Right kidney (tissue), 1 donor: Measurements from ENCODE around the gene PGAP1.
"Not testable (repeated sequence)": the region's sequence is repeated elsewhere in the genome, so short reads cannot be mapped to it uniquely, and the experiment has no call there.

Experiments used
- DNase-seq: peaks from one replicate; pipeline ENCODE4 v3.0.0-alpha.2; 2016

PGAP1 gene

DNA sequence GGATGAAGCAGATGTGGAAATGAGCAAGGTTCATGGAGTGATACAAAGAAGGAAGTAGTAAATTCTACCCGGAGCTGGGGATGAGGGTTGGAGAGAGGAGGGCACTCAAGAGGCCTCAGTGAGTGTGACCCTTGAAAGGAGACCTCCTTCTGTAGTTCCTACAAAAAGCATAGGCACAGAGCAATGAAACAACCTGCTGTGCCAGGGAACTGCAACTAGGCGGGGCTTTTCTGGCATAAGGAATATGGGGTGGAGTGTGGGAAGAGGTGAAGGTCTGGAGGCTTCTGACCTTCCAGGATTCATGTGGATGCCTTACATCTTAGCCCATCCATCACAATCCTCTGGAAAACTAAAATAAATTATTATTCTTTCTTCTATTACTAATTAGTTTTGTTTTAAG, 25.5 kb upstream of the PGAP1 start:
- DNase-seq, result no peak

GRCh38 chr2:196949116-196949515, 22.6 kb upstream of the PGAP1 start:
- no peak for DNase-seq

- DNase-seq, result no peak
Measured at GRCh38 chr2:196944570-196944969, 18.1 kb upstream of the PGAP1 start.

DNA sequence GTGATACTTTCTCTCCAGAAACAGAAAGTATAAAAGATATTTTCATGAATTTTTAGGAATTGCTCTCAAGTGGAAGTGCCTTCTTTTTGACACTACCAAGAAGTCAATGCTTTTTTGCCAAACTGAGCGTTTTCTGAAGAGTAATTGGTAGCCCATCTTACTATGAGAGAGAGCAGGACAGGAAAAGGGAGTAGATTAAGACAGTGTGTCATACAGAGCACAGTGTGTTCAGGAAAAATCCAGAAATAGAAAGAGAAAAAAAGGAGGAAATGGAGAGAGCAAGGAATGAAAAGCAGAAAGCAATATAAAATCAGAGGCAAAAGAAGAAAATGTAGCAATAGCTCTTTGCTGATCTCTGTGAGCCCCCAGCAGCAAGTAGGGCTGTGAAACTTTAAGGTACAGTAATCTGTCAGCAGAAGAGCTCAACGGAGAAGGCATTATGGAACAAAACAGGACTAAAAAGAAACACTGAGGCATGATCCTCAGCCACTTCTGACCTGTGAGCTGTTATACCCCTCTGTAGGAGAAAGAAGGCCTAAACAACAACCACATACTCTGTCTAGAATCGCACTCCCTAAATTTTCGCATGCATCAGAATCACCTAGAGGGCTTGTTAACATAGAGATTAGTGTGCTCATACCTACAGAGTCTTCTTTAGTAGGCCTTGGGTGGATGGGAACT, 15.0 kb upstream of the PGAP1 start:
- DNase-seq, result no peak

DNA sequence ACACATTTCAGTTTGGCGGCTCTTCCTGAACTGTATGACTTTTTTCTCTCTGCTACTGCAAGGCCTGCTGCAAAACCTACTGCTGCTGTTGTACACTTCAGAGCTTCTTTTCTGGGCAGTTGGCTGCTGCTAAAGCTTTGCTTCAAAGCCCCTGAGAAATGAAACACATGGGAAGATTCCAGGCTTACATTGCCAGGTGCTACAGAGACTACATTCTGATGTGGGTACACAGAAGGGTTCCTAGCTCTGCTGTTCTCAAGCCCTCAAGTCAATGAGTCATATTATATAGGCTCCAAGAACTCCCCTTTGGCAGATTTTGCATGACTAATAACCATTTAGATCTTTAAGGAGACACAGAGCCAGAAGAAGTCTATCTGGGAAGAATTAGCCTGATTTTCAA, 12.9 kb upstream of the PGAP1 start:
- no peak for DNase-seq

DNA sequence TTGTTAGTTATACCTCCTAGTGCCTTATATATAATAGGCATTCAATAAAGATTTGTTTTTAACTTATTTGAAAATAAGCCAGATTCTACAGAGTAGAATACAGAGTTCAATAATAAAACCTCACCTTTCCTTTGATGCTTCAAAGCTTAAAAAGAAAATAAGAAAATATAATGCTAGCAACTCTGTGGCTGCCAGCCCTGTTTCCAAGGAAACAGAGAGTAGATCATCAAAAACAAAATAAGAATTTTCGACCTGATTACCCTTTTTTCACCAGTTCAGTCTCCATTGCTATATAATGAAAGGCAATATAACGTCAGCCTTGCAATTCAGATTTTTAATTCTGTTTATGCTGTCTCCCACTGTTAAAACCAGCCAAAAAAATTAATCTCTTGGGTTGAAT, 8.9 kb upstream of the PGAP1 start:
- DNase-seq, result no peak

DNA sequence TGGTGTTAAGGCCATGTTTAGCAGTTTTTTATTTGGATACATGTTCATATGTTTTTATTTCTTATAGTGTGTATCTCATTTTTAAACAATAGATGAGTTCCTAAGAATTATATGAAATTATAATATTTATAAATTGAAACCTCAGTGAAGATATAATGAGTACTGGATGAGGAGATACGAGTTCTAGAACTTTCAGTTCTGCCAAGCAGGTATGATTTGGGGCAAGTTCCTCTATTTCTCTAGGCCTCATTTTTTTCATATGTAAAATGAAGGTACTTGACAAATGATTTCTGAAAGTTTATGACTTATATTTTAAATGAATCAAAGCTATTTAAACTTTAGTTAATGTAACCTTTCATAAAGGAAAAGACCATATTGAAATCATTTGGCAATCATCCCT, 8.2 kb upstream of the PGAP1 start:
- no peak for DNase-seq

- no peak for DNase-seq
Measured at GRCh38 chr2:196931555-196931954, 5.0 kb upstream of the PGAP1 start.

- DNase-seq, result peak; percentile 60
Measured at GRCh38 chr2:196927376-196928225, 1.1 kb upstream of the PGAP1 start.

DNA sequence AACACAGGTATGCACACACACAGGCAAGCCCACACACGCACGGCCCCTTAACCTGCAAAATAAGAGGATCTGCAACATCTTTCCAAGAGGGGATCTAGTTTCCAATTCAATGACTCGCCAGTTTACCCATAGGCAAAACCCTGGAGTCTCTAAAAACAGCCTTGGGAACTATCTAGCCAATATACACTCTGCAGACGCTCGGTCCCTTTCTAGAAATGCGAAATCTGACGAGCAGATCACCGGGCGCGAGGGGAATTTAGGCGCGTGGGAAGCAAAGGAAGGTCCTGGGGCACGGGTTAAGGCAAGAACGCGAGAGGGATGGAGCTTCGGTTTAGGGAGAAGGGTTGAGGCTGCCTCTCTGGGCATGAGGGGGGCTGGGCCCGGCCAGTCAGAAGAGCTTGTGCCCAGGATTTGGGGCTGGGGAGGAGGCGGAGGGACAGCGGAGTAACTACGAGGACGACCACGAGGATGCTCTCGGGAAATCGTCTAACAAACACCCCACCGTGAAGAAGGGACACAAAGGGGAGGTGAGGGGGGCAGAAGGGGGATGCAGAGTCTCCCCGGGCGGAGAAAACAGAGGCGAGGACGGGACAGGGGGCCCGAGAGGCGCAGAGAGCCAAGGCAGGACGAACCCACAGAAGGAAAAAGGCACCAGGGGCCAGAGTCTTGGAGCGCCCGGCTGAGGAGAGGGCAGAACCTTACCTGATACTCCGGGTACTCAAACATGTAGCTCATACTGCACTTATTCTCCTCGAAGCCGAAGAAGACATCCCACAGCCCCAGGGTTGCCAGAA, 542 bp downstream of the PGAP1 start:
- DNase-seq, result peak; percentile 77

- no peak for DNase-seq
Measured at GRCh38 chr2:196925051-196925767, 1.3 kb downstream of the PGAP1 start.

- DNase-seq, result no peak
Measured at GRCh38 chr2:196924051-196924450, 2.5 kb downstream of the PGAP1 start.

DNA sequence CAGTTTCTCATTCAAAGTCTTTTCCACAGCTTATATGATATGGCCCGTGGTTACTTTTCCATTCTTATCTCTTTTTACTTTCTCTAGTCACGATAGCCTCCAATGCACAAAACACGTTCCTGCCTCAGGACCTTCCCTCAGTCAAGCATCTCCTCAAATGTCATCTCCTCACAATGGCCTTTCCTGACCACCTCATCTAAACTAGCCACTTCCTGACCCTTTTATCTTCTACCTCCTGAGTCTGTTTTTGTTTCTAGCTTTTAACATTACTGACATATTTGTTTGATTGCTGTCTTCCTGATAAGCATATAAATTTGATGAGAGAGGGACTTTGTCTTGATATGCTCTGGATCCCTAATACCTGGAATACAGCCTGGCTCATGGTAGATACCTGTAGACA, 7.6 kb downstream of the PGAP1 start:
- DNase-seq, result no peak

- DNase-seq, result no peak
Measured at GRCh38 chr2:196917802-196918201, 8.7 kb downstream of the PGAP1 start.

DNA sequence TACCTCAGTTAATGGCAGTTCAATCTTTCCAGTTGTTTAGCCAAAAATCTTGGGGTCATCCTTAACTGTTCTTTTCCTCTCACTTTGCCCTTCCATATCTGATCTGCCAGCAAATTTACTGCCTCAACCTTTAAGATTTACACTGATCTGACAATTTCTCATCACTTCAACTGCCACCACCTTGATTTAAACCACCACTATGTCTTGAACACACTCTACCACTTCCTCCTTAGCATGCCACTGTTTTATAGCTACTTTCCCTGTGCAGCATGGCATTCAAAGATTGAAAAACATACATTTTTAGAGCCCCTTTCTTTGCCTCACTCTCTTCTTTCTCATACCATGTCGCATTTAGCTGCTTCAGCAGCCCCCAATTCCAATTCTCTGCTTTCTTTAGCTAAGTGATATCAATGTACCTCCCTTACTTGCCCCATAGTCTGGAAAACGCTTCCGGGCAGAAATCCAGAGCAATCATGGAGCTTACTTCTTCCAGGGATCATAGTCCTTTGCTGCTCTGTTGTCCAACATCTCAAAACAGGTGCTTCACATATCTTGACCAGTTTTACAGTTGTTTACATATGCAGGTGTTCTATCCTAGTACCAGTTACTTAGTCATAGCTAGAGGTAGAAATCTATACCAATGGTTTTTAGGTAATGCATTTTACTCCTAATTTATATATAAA, 10.9 kb downstream of the PGAP1 start:
- no peak for DNase-seq

GRCh38 chr2:196914867-196915460, 11.5 kb downstream of the PGAP1 start:
- no peak for DNase-seq

GRCh38 chr2:196913691-196914090, 12.8 kb downstream of the PGAP1 start:
- no peak for DNase-seq

GRCh38 chr2:196905365-196905764, 21.1 kb downstream of the PGAP1 start:
- DNase-seq, result not testable (repeated sequence)

GRCh38 chr2:196902828-196903227, 23.7 kb downstream of the PGAP1 start:
- DNase-seq, result no peak

DNA sequence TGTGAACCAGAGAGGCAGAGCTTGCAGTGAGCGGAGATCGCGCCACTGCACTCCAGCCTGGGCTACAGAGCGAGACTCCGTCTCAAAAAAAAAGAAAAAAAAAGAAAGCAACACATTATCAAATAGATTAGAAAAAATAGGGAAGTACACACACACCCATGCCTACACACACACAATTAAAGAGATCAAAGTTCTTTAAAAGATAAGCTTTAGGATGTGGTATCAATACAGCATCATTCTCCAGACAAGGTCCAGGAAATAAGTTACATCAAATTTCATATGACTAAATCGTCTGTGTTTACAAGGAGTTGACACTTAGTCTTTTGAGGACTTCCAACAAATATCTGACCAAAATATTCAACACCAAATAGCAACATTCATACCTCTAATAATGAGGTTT, 25.7 kb downstream of the PGAP1 start:
- DNase-seq, result no peak

DNA sequence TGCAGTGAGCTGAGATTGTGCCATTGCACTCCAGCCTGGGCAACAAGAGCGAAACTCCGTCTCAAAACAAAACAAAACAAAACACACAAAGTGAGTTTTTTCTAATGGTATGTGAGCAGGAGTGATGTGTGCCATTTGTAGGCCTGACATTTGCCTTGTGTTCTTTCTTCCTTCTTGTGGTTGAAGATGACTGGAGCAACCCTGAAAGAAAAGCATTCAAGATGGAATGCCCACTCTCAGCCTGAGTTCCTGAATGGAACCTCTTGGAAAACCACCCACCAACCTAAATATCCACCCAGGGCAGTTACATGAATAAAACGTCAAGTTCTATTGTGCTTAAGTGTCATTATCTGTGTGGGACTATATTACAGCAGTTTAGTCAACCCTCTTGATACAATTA, 26.5 kb downstream of the PGAP1 start:
- no peak for DNase-seq
